Left ventricle myocardium inferior (tissue), 1 donor: Measurements from ENCODE around the gene CFAP46. TPM values are rescaled to one million over a fixed set of nuclear protein-coding genes. Genes with fewer than 3 reads are reported as not detected.
"Not testable (repeated sequence)": the region's sequence is repeated elsewhere in the genome, so short reads cannot be mapped to it uniquely, and the experiment has no call there.

ENCODE experiments used
- DNase-seq: peaks from one replicate; pipeline ENCODE4 v3.0.0-alpha.2; 2020
- H3K27ac ChIP-seq: fragments of 200-600 bp; replicated peaks from 2 replicates; pipeline ENCODE4 v1.8.0; 2021
- H3K27me3 ChIP-seq: fragments of 200-600 bp; 2 replicates; pipeline ENCODE4 v1.8.0; 2021; ENCODE audit warnings: low read depth
- H3K36me3 ChIP-seq: fragments of 200-600 bp; 2 replicates; pipeline ENCODE4 v1.8.0; 2021
- H3K4me1 ChIP-seq: fragments of 200-600 bp; 2 replicates; pipeline ENCODE4 v1.8.0; 2021
- H3K4me3 ChIP-seq: fragments of 200-600 bp; 2 replicates; pipeline ENCODE4 v1.8.0; 2021; ENCODE audit warnings: mild to moderate bottlenecking, moderate library complexity
- H3K9me3 ChIP-seq: fragments of 200-600 bp; replicated peaks from 2 replicates; pipeline ENCODE4 v1.8.0; 2021
- CTCF ChIP-seq: fragments of 200-600 bp; IDR thresholded peaks from 2 replicates; pipeline ENCODE4 v1.8.0; 2021; ENCODE audit warnings: antibody characterized with exemption, mild to moderate bottlenecking, borderline replicate concordance
- intact Hi-C: fragments of 100-400 bp; cut with micrococcal nuclease; formaldehyde crosslinking; loops from one replicate; pipeline ENCODE4 v1.11.0; 2022
- total RNA-seq: library from RNA; stranded (reverse); fragmentation: NEBNext Ultra II Directional; extraction: Animal tissue kit (Norgen Biotek cat#: 25700); gene quantifications from one replicate; pipeline ENCODE4 v1.2.1, GENCODE V29; 2021
- donor health status: DM: no; HTN: yes; CAD: no; lungs with severe emphysema.

CFAP46 gene
- total RNA-seq, 1 donor from 2014 or later, result 0.99 TPM

- peaks cover 10% of the 10 kb centered on the region for H3K27me3 ChIP-seq
- DNase-seq, result no peak
Measured at GRCh38 chr10:132933308-132934042, 8.9 kb downstream of the CFAP46 start.

GRCh38 chr10:132932461-132933307 lies 9.7 kb downstream of the CFAP46 start:
- intact Hi-C loops, result no loop called here
- H3K36me3 ChIP-seq, result no peaks in the 10 kb centered on the region
- no peak overlapping the region for H3K4me3 ChIP-seq
- TF ChIP-seq CTCF, result no peak
- DNase-seq, result no peak
- no peaks in the 10 kb centered on the region for H3K9me3 ChIP-seq
- no peak overlapping the region for H3K27ac ChIP-seq
- H3K4me1 ChIP-seq, result no peaks in the 10 kb centered on the region
- H3K27me3 ChIP-seq, result peaks cover 4% of the 10 kb centered on the region

More at GRCh38 chr10:132933308-132934042, 8.9 kb downstream of the CFAP46 start:
- H3K9me3 ChIP-seq, result no peaks in the 10 kb centered on the region
- no peaks in the 10 kb centered on the region for H3K4me1 ChIP-seq
- intact Hi-C loops, result no loop called here
- TF ChIP-seq CTCF, result no peak
- no peak overlapping the region for H3K27ac ChIP-seq
- no peaks in the 10 kb centered on the region for H3K36me3 ChIP-seq
- H3K4me3 ChIP-seq, result no peak overlapping the region

- H3K9me3 ChIP-seq, H3K4me3 ChIP-seq, H3K27me3 ChIP-seq, DNase-seq, H3K27ac ChIP-seq, H3K36me3 ChIP-seq, H3K4me1 ChIP-seq, intact Hi-C loops: not testable (repeated sequence)
Measured at GRCh38 chr10:132931258-132932250, 10.8 kb downstream of the CFAP46 start.

- H3K4me1 ChIP-seq, H3K4me3 ChIP-seq, H3K9me3 ChIP-seq, H3K36me3 ChIP-seq, intact Hi-C loops, H3K27ac ChIP-seq, H3K27me3 ChIP-seq, DNase-seq: not testable (repeated sequence)
Measured at GRCh38 chr10:132930701-132931100, 11.7 kb downstream of the CFAP46 start.

GRCh38 chr10:132929953-132930548 lies 12.3 kb downstream of the CFAP46 start:
- no peak overlapping the region for H3K4me3 ChIP-seq
- no peak for DNase-seq
- H3K9me3 ChIP-seq, result no peaks in the 10 kb centered on the region
- intact Hi-C loops, result no loop called here
- H3K27me3 ChIP-seq, result no peaks in the 10 kb centered on the region
- H3K4me1 ChIP-seq, result no peaks in the 10 kb centered on the region
- no peak for TF ChIP-seq CTCF
- H3K27ac ChIP-seq, result no peak overlapping the region
- H3K36me3 ChIP-seq, result no peaks in the 10 kb centered on the region

- intact Hi-C loops, result no loop called here
Measured at GRCh38 chr10:132929480-132929879, 12.9 kb downstream of the CFAP46 start.

More at GRCh38 chr10:132929480-132929879, 12.9 kb downstream of the CFAP46 start:
- H3K4me1 ChIP-seq, result no peaks in the 10 kb centered on the region
- H3K4me3 ChIP-seq, result no peak overlapping the region
- no peaks in the 10 kb centered on the region for H3K27me3 ChIP-seq
- no peaks in the 10 kb centered on the region for H3K36me3 ChIP-seq
- TF ChIP-seq CTCF, result no peak
- H3K9me3 ChIP-seq, result no peaks in the 10 kb centered on the region
- H3K27ac ChIP-seq, result no peak overlapping the region
- DNase-seq, result no peak
